PC-3 (cell line): ENCODE measurements around the gene VAPA.

ENCODE experiments used
- EZH2 ChIP-seq: fragments of 300-600 bp; sonication (generic); IDR thresholded peaks from one replicate; pipeline ENCODE4 v1.6.1; 2017; ENCODE audit warnings: antibody characterized with exemption, mild to moderate bottlenecking, low read length; ENCODE audit not compliant: unreplicated experiment
- TF ChIP-seq, protein P1 (sequence below): fragments of 300-600 bp; sonication (generic); conservative IDR thresholded peaks from 2 replicates; pipeline ENCODE4 v1.5.1; 2017; ENCODE audit warnings: antibody characterized with exemption, low read depth, mild to moderate bottlenecking, low read length

DNA sequence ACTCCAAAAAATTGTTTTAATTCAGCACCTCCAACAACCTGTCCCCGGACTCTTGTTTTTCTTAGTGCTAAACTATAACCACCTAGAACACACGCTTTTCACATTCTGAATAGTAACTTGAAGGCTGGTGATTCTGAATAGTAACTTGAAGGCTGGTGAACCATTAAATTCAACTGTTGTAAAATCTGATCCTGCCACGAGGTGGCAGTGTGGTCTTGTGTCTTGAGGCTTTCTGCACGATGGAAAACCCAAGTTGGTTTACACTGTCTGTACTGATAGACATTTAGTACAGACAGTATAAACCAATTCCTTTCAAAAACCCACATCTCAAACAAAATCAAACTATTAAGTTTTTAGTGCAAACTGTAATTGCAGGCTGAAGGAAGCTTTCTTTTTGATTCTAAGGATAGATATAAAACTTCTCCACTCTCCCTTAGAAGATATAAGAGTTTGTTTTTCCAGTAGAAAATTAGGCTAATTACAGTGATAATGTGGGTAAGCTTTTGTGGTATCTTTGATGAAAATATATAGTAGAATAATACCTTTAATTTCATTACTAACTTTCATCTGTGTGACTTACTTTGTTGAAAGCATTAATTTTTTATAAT, 57.6 kb downstream of the VAPA start:
- TF ChIP-seq, protein P1, sequence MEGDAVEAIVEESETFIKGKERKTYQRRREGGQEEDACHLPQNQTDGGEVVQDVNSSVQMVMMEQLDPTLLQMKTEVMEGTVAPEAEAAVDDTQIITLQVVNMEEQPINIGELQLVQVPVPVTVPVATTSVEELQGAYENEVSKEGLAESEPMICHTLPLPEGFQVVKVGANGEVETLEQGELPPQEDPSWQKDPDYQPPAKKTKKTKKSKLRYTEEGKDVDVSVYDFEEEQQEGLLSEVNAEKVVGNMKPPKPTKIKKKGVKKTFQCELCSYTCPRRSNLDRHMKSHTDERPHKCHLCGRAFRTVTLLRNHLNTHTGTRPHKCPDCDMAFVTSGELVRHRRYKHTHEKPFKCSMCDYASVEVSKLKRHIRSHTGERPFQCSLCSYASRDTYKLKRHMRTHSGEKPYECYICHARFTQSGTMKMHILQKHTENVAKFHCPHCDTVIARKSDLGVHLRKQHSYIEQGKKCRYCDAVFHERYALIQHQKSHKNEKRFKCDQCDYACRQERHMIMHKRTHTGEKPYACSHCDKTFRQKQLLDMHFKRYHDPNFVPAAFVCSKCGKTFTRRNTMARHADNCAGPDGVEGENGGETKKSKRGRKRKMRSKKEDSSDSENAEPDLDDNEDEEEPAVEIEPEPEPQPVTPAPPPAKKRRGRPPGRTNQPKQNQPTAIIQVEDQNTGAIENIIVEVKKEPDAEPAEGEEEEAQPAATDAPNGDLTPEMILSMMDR, result peak; percentile 93
- TF ChIP-seq EZH2, result no peak
